Astrocyte (in vitro differentiated cells and primary cell): ENCODE measurements around the gene PSORS1C1.

ENCODE experiments used
- EZH2 ChIP-seq: IDR thresholded peaks from 2 replicates; pipeline ENCODE4 v1.6.1; 2012; ENCODE audit warnings: mild to moderate bottlenecking, low read length, inconsistent platforms; ENCODE audit not compliant: insufficient read depth
- TF ChIP-seq, protein P1 (sequence below): IDR thresholded peaks from 2 replicates; pipeline ENCODE4 v1.5.1; 2011; ENCODE audit warnings: low read depth, mild to moderate bottlenecking, inconsistent platforms, low read length, moderate library complexity; ENCODE audit not compliant: insufficient read depth

DNA sequence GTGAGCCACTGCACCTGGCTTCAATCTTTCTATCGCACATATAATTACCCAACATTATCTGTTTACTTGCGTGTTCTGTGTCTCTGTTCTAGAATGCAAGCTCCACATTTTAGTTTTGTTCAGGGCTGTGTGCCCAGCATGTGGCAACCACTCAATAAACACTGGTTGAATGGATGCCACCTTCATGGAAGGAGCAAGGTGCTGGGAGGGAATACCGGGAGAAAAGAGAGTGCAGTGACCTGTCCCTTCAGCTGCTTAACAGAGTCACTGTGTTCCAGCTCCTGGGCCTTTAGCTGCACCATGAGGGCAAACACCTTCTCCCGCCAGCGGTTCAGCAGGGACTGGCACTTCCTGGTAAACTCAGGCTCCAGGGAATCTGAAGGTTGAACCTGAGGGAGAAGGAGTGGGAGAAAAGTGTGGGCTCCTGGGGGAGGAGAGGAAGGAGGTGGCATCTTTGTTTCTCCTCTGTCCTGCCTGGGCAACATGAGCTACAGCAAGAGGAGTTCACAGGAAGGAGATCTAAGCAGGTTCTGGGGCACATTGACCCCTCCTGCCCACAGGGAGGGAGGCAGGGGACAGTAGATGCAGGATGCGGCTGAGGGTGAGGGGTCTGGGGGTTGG, 35.3 kb downstream of the PSORS1C1 start:
- TF ChIP-seq, protein P1, sequence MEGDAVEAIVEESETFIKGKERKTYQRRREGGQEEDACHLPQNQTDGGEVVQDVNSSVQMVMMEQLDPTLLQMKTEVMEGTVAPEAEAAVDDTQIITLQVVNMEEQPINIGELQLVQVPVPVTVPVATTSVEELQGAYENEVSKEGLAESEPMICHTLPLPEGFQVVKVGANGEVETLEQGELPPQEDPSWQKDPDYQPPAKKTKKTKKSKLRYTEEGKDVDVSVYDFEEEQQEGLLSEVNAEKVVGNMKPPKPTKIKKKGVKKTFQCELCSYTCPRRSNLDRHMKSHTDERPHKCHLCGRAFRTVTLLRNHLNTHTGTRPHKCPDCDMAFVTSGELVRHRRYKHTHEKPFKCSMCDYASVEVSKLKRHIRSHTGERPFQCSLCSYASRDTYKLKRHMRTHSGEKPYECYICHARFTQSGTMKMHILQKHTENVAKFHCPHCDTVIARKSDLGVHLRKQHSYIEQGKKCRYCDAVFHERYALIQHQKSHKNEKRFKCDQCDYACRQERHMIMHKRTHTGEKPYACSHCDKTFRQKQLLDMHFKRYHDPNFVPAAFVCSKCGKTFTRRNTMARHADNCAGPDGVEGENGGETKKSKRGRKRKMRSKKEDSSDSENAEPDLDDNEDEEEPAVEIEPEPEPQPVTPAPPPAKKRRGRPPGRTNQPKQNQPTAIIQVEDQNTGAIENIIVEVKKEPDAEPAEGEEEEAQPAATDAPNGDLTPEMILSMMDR, result no peak
- TF ChIP-seq EZH2, result no peak
